Prostate gland (tissue), 2 donors: ENCODE results near the gene XPNPEP1. TPM values are rescaled to one million over a fixed set of nuclear protein-coding genes. Genes with fewer than 3 reads are reported as not detected.

Source experiments
- DNase-seq: peaks from one replicate; pipeline ENCODE4 v3.0.0-alpha.2; 2019; ENCODE audit warnings: low spot score
- H3K27ac ChIP-seq, 2 donors: fragments of 200-600 bp; sonication (generic); 2 replicates each; pipeline ENCODE4 v1.5.1; 2017 to 2019
- H3K27me3 ChIP-seq: fragments of 200-600 bp; sonication (generic); replicated peaks from 2 replicates; pipeline ENCODE4 v1.5.1; 2019; ENCODE audit not compliant: insufficient read depth
- H3K36me3 ChIP-seq, 2 donors: fragments of 200-600 bp; sonication (generic); 1 replicate in 1 of 2; 2 replicates in 1 of 2; pipeline versions ENCODE4 v1.5.1 to v1.8.1; 2017 to 2019
- H3K4me1 ChIP-seq: fragments of 200-600 bp; sonication (generic); replicated peaks from 2 replicates; pipeline ENCODE4 v1.5.1; 2019
- H3K4me3 ChIP-seq, 2 donors: fragments of 200-600 bp; sonication (generic); 2 replicates each; pipeline ENCODE4 v1.5.1; 2017 to 2019
- H3K9me3 ChIP-seq: fragments of 200-600 bp; sonication (generic); 2 replicates; pipeline ENCODE4 v1.5.1; 2017
- CTCF ChIP-seq, 4 experiments: fragments of 200-600 bp in 2 of 4; fragments of 450-650 bp in 2 of 4; sonication (generic) in 2 of 4; IDR thresholded peaks; 1 replicate in 3 of 4; 2 replicates in 1 of 4; pipeline ENCODE4 v1.5.1; 2016 to 2019; ENCODE audit warnings: antibody characterized with exemption in 4 of 4, mild to moderate bottlenecking in 2 of 4, moderate library complexity in 2 of 4
- POLR2A ChIP-seq: fragments of 450-650 bp; IDR thresholded peaks from one replicate; pipeline ENCODE4 v1.6.1; 2016; ENCODE audit warnings: antibody characterized with exemption, mild to moderate bottlenecking
- POLR2AphosphoS5 ChIP-seq: sonication (generic); formaldehyde crosslinking; IDR thresholded peaks from one replicate; pipeline ENCODE4 v1.6.1; 2017; ENCODE audit warnings: antibody characterized with exemption
- WGBS: methylation state at CpG from one replicate; pipeline ENCODE4 v1.1.5; 2018; 5-methylcytosine and 5-hydroxymethylcytosine counted together
- intact Hi-C: fragments of 100-400 bp; cut with DNase I; formaldehyde crosslinking; loops from one replicate; pipeline ENCODE4 v1.14.2; 2022
- total RNA-seq, 2 donors: library from RNA; depleted of rRNA; stranded (reverse); fragments of >200 nt; gene quantifications; one replicate each; pipeline ENCODE4 v1.1.0, GENCODE V29; 2016

XPNPEP1 gene
- total RNA-seq, 2 donors from 2014 or later, result 53.4 to 64.3 TPM

GRCh38 chr10:109875828-109876821 is 47.2 kb downstream of the XPNPEP1 start:
- peaks cover 0 to 4% of the 10 kb centered on the region in 2 donors for H3K36me3 ChIP-seq
- peak overlapping the region in 1 of 2 donors; percentile 27 for H3K27ac ChIP-seq
- no peaks in the 10 kb centered on the region for H3K4me1 ChIP-seq
- H3K27me3 ChIP-seq, result no peaks in the 10 kb centered on the region
- WGBS, result 78% methylated on average over 8 of the region's 8 CpGs
- TF ChIP-seq POLR2AphosphoS5 (no peak), POLR2A (no peak), CTCF (IDR thresholded peaks at IDR 0.05) (no peak)
- H3K9me3 ChIP-seq, result no peaks in the 10 kb centered on the region
- H3K4me3 ChIP-seq, result no peak overlapping the region
- no peak for DNase-seq
- intact Hi-C loops, result no loop called here

GRCh38 chr10:109875151-109875568 is 48.2 kb downstream of the XPNPEP1 start:
- Histone ChIP-seq H3K4me1 (no peaks in the 10 kb centered on the region), H3K27ac (peak overlapping the region in 1 of 2 donors; percentile 27), H3K27me3 (no peaks in the 10 kb centered on the region), H3K36me3 (no peaks in the 10 kb centered on the region), H3K4me3 (no peak overlapping the region), H3K9me3 (no peaks in the 10 kb centered on the region)
- no peak for DNase-seq
- WGBS, result 52% methylated on average over 7 of the region's 7 CpGs
- intact Hi-C loops, result no loop called here
- TF ChIP-seq CTCF (IDR thresholded peaks at IDR 0.05) (no peak), POLR2AphosphoS5 (no peak), POLR2A (no peak)

GRCh38 chr10:109871476-109871875 is 51.8 kb downstream of the XPNPEP1 start:
- H3K4me3 ChIP-seq, result no peak overlapping the region
- WGBS, result 91% methylated on average over 4 of the region's 4 CpGs
- TF ChIP-seq CTCF (IDR thresholded peaks at IDR 0.05), result no peak
- TF ChIP-seq POLR2A, result no peak
- no peak for TF ChIP-seq POLR2AphosphoS5
- no peak for DNase-seq
- no peaks in the 10 kb centered on the region for H3K4me1 ChIP-seq
- no peaks in the 10 kb centered on the region for H3K36me3 ChIP-seq
- no peaks in the 10 kb centered on the region for H3K27me3 ChIP-seq
- H3K27ac ChIP-seq, result no peak overlapping the region
- intact Hi-C loops, result no loop called here
- H3K9me3 ChIP-seq, result no peaks in the 10 kb centered on the region

GRCh38 chr10:109866995-109867635 is 56.2 kb downstream of the XPNPEP1 start:
- Histone ChIP-seq H3K27me3 (no peaks in the 10 kb centered on the region), H3K4me3 (no peak overlapping the region), H3K4me1 (no peaks in the 10 kb centered on the region), H3K9me3 (no peaks in the 10 kb centered on the region), H3K27ac (no peak overlapping the region), H3K36me3 (no peaks in the 10 kb centered on the region)
- WGBS, result 92% methylated on average over 4 of the region's 4 CpGs
- TF ChIP-seq POLR2A (no peak), POLR2AphosphoS5 (no peak), CTCF (IDR thresholded peaks at IDR 0.05) (no peak)
- DNase-seq, result no peak
- intact Hi-C loops, result no loop called here
